GM12872 (cell line): ENCODE data around the gene AMZ1.

Experiments used
- TF ChIP-seq, protein P1 (sequence below): IDR thresholded peaks from 3 replicates; pipeline ENCODE4 v1.5.1; 2011; ENCODE audit warnings: low read depth, mild to moderate bottlenecking, low read length, moderate library complexity; ENCODE audit not compliant: insufficient read depth

Gene AMZ1

DNA sequence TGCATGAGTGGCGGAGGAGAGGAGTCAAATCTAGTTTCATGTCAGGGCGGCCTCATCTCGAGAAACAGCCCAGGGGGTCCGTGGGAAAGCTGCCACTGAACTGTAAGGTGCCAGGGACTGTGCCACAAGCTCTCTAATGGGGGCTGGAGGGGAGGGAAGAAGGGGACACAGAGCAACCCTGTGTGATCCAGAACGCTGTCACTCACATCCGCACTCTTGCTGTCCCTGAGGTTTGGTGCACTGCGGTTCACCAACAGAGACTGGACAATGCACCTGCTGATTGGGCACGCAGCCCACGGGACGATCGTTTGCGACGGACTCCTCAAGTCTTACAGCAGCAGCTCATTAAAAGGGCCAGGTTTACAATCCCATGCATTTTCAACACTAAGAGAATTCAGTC is 47.7 kb downstream of the AMZ1 start:
- TF ChIP-seq, protein P1, sequence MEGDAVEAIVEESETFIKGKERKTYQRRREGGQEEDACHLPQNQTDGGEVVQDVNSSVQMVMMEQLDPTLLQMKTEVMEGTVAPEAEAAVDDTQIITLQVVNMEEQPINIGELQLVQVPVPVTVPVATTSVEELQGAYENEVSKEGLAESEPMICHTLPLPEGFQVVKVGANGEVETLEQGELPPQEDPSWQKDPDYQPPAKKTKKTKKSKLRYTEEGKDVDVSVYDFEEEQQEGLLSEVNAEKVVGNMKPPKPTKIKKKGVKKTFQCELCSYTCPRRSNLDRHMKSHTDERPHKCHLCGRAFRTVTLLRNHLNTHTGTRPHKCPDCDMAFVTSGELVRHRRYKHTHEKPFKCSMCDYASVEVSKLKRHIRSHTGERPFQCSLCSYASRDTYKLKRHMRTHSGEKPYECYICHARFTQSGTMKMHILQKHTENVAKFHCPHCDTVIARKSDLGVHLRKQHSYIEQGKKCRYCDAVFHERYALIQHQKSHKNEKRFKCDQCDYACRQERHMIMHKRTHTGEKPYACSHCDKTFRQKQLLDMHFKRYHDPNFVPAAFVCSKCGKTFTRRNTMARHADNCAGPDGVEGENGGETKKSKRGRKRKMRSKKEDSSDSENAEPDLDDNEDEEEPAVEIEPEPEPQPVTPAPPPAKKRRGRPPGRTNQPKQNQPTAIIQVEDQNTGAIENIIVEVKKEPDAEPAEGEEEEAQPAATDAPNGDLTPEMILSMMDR = no peak

DNA sequence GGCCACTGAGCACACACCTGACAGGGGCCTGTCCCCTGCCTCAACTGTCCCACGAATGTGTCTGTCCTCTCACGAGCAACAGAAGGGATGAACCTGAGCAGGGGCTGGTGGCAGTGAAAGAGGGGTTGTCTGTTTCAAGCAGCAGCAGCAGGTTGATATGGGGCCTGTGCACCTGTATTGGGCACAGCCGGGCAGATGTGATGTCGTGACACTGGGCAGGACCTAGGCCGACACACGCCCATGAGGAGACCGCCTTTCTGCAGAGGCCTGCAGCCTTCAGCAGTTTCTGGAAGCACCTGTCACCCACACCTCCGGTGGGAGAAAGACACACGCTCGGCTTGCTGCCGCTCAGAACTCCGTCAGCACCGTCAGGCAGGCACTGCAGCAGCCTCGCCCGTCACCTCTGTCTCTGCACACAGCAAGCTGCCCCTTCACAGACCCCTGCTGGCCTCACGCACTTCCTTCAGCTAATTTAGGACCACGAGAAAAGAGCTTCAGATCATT is 48.5 kb downstream of the AMZ1 start:
- TF ChIP-seq, protein P1 = no peak

DNA sequence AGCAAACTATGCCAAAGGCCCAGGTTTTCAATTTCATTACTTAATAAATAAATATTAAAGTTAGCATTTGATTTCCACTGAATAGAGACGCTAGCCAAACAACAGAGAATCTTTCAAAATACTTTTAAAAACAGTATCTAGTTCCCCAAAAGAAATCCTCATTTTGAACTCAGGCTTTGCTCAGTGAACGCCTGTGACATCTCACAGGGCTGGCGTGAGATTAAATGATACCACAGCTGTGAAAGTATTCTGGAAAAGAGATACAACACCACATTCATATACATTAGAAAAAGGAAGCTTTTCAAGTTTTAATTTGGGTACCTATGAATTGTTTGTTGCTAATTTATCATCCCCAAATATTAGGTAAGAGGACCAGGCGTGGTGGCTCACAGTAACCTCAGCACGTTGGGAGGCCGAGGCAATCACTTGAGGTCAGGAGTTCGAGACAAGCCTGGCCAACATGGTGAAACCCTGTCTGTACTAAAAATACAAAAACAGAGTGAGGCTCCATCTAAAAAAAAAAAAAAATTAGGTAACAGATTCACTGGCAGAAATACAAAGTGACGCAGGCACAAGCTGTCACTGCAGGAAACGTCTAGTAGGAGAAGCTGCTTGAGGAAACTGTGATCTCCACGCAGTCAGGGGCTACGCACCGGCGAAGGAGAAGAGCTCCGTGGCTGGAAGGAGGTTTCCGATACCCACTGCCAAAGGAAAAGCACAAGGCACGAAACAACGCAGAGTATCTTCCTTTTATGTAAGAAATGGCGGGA is 50.0 kb downstream of the AMZ1 start:
- TF ChIP-seq, protein P1 = no peak

DNA sequence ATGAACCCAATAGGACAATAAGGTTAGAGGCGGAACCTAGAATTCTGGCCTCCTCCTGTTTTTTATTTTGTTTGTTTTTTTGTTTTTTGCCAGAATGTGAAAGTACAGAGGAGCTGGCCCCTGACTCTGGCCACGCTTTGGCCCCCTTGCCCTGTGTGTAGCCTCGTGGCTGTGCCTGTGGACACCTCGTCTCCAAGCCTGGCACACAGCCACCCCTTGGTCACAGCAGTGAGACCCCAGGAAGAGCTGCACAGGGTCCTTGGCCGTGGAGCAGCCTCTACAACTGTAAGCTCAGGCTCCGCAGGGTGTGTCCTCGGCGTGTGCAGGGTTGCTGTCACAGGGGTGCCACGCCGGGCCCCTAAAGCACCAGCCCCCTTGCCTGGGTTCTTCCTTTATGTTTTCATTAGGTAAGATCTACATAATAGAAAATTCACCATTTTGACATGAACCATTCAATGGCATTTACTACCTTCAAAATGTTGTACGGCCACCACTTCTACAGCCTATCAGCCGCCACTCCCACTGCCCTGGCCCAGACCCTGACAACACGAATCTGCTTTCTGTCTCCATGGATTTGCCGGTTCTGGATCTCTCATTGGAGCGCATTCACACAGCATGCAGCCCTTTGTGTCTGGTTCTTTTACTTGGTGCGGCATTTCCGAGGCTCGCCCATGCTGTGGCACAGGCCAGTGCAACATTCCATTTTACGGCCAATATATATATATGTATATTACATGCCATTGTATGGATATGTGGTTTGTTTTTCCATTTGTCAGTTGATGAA is 51.0 kb downstream of the AMZ1 start:
- TF ChIP-seq, protein P1 = no peak

DNA sequence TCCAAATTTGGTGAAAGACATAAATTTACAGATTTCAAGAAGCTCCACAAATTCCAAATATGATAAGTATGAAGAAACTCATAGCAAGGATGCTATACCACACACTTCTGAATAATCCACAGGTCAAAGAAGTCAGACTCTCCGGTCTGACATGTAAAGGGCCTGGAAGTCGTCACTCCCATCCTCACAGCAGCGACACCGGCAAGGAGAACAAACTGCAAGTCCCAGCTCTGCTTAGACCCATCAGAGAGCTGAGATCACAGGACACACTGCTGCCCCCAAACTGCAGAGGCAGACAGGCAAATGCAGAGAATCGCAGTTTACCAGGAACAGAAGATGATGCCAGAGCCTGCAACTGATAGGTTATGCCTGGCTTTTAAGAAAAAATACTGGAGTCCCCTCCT is 62.0 kb downstream of the AMZ1 start:
- TF ChIP-seq, protein P1 = no peak

DNA sequence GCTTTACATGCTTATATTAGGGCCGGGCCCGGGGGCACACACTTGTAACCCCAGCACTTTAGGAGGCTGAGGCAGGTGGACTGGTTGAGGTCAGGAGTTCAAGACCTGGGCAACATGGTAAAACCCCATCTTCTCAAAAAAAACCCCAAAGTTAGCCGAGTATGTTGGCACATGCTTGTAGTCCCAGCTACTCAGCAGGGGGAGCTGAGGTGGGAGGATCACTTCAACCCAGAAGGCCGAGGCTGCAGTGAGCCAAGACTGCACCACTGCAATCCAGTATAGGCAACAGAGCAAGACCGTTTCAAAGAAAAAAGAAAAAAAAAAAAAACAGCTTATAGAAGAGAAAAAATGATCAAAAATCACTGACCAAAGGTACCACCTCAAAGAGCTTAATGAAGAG is 63.1 kb downstream of the AMZ1 start:
- TF ChIP-seq, protein P1 = no peak

DNA sequence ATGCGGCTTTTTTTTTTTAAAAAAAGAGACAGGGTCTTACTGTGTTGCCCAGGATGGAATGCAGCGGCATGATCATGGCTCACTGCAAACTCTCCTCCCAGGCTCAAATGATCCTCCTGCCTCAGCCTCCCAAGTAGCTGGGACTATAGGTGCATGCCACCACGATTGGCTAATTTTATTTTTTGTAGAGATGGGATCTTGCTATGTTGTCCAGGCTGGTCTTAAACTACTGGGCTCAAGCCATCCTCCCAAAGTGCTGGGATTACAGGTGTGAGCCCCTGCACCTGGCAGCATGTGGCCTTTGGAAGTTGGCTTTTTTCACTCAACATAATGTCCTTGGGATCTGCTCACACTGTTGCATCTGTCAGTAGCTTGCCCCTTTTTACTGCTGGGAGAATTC is 65.1 kb downstream of the AMZ1 start:
- TF ChIP-seq, protein P1 = no peak
